Measurements from ENCODE around the gene DCUN1D3. TPM values are rescaled to one million over a fixed set of nuclear protein-coding genes. Genes with fewer than 3 reads are reported as not detected.

The DCUN1D3 gene
- total and polyA plus RNA-seq, 9 donors: 2.6 to 18.2 (median 12.2) TPM

DNA sequence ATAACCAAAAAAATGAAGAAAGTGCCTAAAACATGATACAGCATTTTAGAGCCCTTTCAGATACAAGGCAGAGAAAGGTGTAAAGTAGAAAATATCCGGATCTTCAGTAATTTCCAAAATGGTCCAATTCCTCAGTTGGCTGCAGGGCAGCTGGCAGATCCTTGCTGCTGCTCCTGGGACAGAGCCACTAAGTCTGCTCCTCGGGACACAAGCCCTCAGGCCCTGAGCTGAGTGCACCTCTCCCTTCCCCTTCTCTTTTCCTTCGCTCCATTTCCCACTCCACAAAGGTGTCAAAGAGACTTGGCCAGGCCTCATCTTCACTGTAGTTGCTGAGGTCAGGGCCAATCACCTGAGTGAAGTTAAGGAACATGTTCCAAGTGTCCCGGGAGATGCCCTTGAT is 40.5 kb downstream of the DCUN1D3 start:
- WGBS, 3 donors: 64 to 77% (median 71%) methylated on average over 4 of the region's 4 CpGs
- H3K4me1 ChIP-seq (ENCODE audit: insufficient read depth): peaks cover 4% of the 10 kb centered on the region

DNA sequence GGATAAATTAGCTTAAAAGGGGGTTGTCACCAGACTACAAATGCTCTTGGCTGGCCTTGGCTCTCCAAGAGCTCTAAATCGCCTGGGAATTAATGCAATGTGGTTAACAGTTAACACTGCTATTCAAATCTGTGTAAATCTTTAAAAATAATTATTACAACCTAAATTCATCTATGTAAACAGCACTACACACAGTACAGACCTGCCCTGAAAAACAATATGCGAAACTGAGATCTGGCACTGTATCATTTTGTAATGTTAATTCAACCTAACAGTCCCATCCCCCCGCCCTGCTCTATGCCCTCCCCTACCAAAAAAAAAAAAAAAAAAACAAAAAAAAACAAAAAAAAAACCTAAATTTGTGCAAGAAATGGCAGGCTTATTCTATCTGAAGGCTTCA is 40.9 kb downstream of the DCUN1D3 start:
- WGBS, 3 donors: 75 to 87% (median 77%) methylated on average over 3 of the region's 3 CpGs
- H3K4me1 ChIP-seq (ENCODE audit: insufficient read depth): peaks cover 4% of the 10 kb centered on the region
- no peak for TF ChIP-seq POLR2A (IDR thresholded peaks at IDR 0.05)
- TF ChIP-seq, protein P1, sequence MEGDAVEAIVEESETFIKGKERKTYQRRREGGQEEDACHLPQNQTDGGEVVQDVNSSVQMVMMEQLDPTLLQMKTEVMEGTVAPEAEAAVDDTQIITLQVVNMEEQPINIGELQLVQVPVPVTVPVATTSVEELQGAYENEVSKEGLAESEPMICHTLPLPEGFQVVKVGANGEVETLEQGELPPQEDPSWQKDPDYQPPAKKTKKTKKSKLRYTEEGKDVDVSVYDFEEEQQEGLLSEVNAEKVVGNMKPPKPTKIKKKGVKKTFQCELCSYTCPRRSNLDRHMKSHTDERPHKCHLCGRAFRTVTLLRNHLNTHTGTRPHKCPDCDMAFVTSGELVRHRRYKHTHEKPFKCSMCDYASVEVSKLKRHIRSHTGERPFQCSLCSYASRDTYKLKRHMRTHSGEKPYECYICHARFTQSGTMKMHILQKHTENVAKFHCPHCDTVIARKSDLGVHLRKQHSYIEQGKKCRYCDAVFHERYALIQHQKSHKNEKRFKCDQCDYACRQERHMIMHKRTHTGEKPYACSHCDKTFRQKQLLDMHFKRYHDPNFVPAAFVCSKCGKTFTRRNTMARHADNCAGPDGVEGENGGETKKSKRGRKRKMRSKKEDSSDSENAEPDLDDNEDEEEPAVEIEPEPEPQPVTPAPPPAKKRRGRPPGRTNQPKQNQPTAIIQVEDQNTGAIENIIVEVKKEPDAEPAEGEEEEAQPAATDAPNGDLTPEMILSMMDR (IDR thresholded peaks at IDR 0.05): no peak
- TF ChIP-seq EP300 (IDR thresholded peaks at IDR 0.05): no peak
- intact Hi-C loops (cut with DNase I): no loop called here
- no peak overlapping the region for H3K4me3 ChIP-seq
- no peak overlapping the region for H3K27ac ChIP-seq
- no peak for DNase-seq
- no peaks in the 10 kb centered on the region for H3K27me3 ChIP-seq
- no peaks in the 10 kb centered on the region for H3K36me3 ChIP-seq
- no peaks in the 10 kb centered on the region for H3K9me3 ChIP-seq

More for the DNA sequence above, 40.5 kb downstream of the DCUN1D3 start:
- Histone ChIP-seq H3K27ac (no peak overlapping the region), H3K9me3 (no peaks in the 10 kb centered on the region), H3K36me3 (no peaks in the 10 kb centered on the region), H3K4me3 (no peak overlapping the region), H3K27me3 (no peaks in the 10 kb centered on the region)
- TF ChIP-seq, protein P1 (IDR thresholded peaks at IDR 0.05): no peak
- TF ChIP-seq POLR2A (IDR thresholded peaks at IDR 0.05) (no peak), EP300 (IDR thresholded peaks at IDR 0.05) (no peak)
- no peak for DNase-seq
- intact Hi-C loops (cut with DNase I): no loop called here

- Histone ChIP-seq H3K27ac (no peak overlapping the region), H3K36me3 (no peaks in the 10 kb centered on the region), H3K4me3 (no peak overlapping the region), H3K27me3 (no peaks in the 10 kb centered on the region), H3K9me3 (no peaks in the 10 kb centered on the region), H3K4me1 (ENCODE audit: insufficient read depth) (peaks cover 6% of the 10 kb centered on the region)
- intact Hi-C loops (cut with DNase I): no loop called here
- TF ChIP-seq POLR2A (IDR thresholded peaks at IDR 0.05) (no peak), EP300 (IDR thresholded peaks at IDR 0.05) (no peak)
- TF ChIP-seq, protein P1 (IDR thresholded peaks at IDR 0.05): no peak
- DNase-seq: no peak
- WGBS, 3 donors: 54 to 65% (median 64%) methylated on average over 2 of the region's 2 CpGs
Measured at GRCh38 chr16:20857281-20857680, 42.9 kb downstream of the DCUN1D3 start.

DNA sequence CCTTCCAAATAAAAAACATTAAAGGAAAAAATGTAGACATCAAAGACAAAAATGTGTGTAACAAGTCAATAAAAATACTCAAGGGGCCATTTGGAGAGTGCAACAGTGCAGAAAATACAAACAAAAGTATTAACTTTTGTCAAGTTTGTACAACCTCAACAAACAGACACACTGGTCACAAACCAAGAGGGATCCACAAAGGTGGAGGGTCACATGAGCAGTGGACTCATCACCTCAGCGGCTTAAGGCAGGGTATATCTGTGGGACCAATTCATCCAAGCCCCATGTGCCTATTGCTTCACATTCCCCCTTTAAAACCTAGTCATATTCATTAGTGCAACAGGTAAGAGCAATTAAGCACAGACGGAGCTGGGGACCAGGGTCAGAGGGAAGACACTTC is 45.2 kb downstream of the DCUN1D3 start:
- 90 to 99% (median 91%) methylated on average over 2 of the region's 2 CpGs for WGBS, 3 donors
- intact Hi-C loops (cut with DNase I): loop anchor here in 3 of 4 donors (5.0 kb wide), 4 partner anchors 47 to 638 kb away; partner anchors contain the start of genes DCUN1D3 (in 2 of the 3) and LYRM1 (in 2 of the 3)
- H3K36me3 ChIP-seq: no peaks in the 10 kb centered on the region
- peaks cover 11% of the 10 kb centered on the region for H3K4me1 ChIP-seq (ENCODE audit: insufficient read depth)
- H3K27ac ChIP-seq: no peak overlapping the region
- no peaks in the 10 kb centered on the region for H3K27me3 ChIP-seq
- H3K4me3 ChIP-seq: no peak overlapping the region
- no peak for DNase-seq
- TF ChIP-seq EP300 (IDR thresholded peaks at IDR 0.05) (no peak), POLR2A (IDR thresholded peaks at IDR 0.05) (no peak)
- TF ChIP-seq, protein P1 (IDR thresholded peaks at IDR 0.05): no peak
- H3K9me3 ChIP-seq: no peaks in the 10 kb centered on the region
